ENCODE measurements around the gene NCF2. TPM values are rescaled to one million over a fixed set of nuclear protein-coding genes. Genes with fewer than 3 reads are reported as not detected.
"Not testable (repeated sequence)": the region's sequence is repeated elsewhere in the genome, so short reads cannot be mapped to it uniquely, and the experiment has no call there.

The NCF2 gene
- total RNA-seq, 1 experiment from 2014 or later, result 0.53 TPM

DNA sequence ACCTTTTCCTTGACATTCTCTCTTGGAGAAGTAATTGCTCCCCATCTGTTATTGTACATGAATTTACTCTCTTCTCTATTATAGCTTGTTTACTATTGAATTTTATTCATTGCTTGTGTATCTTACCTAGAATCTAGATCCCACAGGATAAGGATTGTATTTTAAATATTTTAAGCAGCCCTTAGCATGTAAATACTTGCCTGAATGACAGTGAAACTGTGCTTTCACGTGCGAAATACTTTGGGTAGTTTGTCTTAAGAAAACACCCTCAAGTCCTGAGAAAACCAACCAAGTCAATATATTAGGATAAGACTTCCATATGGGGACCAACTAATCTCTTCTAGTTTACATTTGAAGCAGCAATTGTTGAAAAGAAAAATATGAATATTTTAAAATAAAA lies 30.1 kb upstream of the NCF2 start:
- Histone ChIP-seq H3K4me3 (no peak overlapping the region), H3K27me3 (no peaks in the 10 kb centered on the region), H3K36me3 (peaks cover 4% of the 10 kb centered on the region), H3K9me3 (no peaks in the 10 kb centered on the region)
- no peak for DNase-seq

- Histone ChIP-seq H3K27me3 (no peaks in the 10 kb centered on the region), H3K36me3 (no peaks in the 10 kb centered on the region; the same call in 1 of the 2 replicates), H3K9me3 (no peaks in the 10 kb centered on the region), H3K4me3 (no peak overlapping the region)
- DNase-seq, result no peak
Measured at GRCh38 chr1:183619781-183620180, 29.5 kb upstream of the NCF2 start.

- not testable (repeated sequence) for H3K36me3 ChIP-seq, H3K9me3 ChIP-seq, DNase-seq, H3K4me3 ChIP-seq, H3K27me3 ChIP-seq
Measured at GRCh38 chr1:183618202-183618601, 27.9 kb upstream of the NCF2 start.

GRCh38 chr1:183612975-183613374 lies 22.7 kb upstream of the NCF2 start:
- not testable (repeated sequence) for H3K36me3 ChIP-seq, H3K9me3 ChIP-seq, H3K4me3 ChIP-seq, DNase-seq, H3K27me3 ChIP-seq

GRCh38 chr1:183612407-183612806 lies 22.1 kb upstream of the NCF2 start:
- Histone ChIP-seq H3K4me3 (no peak overlapping the region), H3K9me3 (no peaks in the 10 kb centered on the region), H3K27me3 (no peaks in the 10 kb centered on the region), H3K36me3 (no peaks in the 10 kb centered on the region)
- DNase-seq, result no peak

- Histone ChIP-seq H3K36me3 (no peaks in the 10 kb centered on the region), H3K27me3 (no peaks in the 10 kb centered on the region), H3K9me3 (no peaks in the 10 kb centered on the region), H3K4me3 (no peak overlapping the region)
- no peak for DNase-seq
Measured at GRCh38 chr1:183611021-183611420, 20.8 kb upstream of the NCF2 start.

- Histone ChIP-seq H3K4me3 (no peak overlapping the region), H3K9me3 (no peaks in the 10 kb centered on the region), H3K36me3 (no peaks in the 10 kb centered on the region), H3K27me3 (no peaks in the 10 kb centered on the region)
- peak; percentile 45 for DNase-seq
Measured at GRCh38 chr1:183609759-183610452, 19.6 kb upstream of the NCF2 start.

- no peak overlapping the region for H3K4me3 ChIP-seq
- H3K36me3 ChIP-seq, result no peaks in the 10 kb centered on the region
- no peaks in the 10 kb centered on the region for H3K27me3 ChIP-seq
- no peaks in the 10 kb centered on the region for H3K9me3 ChIP-seq
- DNase-seq, result peak; percentile 73
Measured at GRCh38 chr1:183609313-183609712, 19.1 kb upstream of the NCF2 start.

GRCh38 chr1:183607322-183607980 lies 17.2 kb upstream of the NCF2 start:
- H3K9me3 ChIP-seq, result no peaks in the 10 kb centered on the region
- no peaks in the 10 kb centered on the region for H3K27me3 ChIP-seq
- no peaks in the 10 kb centered on the region for H3K36me3 ChIP-seq
- no peak overlapping the region for H3K4me3 ChIP-seq
- DNase-seq, result no peak

DNA sequence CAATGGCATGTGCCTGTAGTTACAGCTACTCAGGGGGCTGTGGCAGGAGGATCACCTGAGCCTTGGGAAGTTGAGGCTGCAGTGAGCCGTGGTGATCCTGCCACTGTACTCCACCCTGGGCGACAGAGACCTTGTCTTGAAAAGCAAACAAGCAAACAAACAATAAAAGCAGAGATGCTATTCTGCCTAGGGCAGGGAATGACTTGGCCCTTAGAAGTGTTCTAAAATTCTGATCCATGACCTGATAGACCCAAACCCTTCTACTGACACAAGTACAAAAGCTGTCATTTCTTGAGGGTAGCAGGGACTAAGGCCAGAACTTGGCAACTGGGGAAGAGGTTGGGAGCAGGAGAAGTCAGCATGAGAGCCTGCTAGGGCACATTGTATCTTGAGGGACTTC lies 15.6 kb upstream of the NCF2 start:
- H3K27me3 ChIP-seq, result no peaks in the 10 kb centered on the region
- DNase-seq, result no peak
- no peak overlapping the region for H3K4me3 ChIP-seq
- no peaks in the 10 kb centered on the region for H3K9me3 ChIP-seq
- no peaks in the 10 kb centered on the region for H3K36me3 ChIP-seq

- no peaks in the 10 kb centered on the region for H3K27me3 ChIP-seq
- no peak for DNase-seq
- no peaks in the 10 kb centered on the region for H3K36me3 ChIP-seq
- no peaks in the 10 kb centered on the region for H3K9me3 ChIP-seq
- no peak overlapping the region for H3K4me3 ChIP-seq
Measured at GRCh38 chr1:183604815-183605214, 14.6 kb upstream of the NCF2 start.

GRCh38 chr1:183604038-183604808 lies 14.0 kb upstream of the NCF2 start:
- Histone ChIP-seq H3K27me3 (no peaks in the 10 kb centered on the region), H3K9me3 (no peaks in the 10 kb centered on the region), H3K36me3 (no peaks in the 10 kb centered on the region), H3K4me3 (no peak overlapping the region)
- no peak for DNase-seq

DNA sequence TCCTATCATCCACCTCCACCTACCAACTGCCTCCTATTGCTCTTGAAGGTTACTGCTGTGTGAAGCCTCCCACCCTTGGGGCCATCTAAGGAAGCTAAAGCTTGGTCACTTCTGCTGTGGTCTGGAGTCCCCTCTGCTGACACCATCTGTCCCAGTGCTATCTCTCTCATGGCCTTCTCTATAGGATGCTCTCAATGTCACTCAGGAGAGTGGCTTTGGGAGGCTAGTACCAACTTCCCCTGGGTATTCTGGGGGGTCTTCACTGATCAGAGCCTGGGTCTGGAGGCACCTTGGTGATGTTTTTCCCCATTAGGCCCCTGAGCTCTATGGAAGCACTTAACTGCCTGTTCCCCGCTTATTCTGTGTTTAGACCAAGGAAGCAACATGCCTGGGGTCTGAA lies 12.3 kb upstream of the NCF2 start:
- no peak for DNase-seq
- H3K4me3 ChIP-seq, result no peak overlapping the region
- H3K36me3 ChIP-seq, result no peaks in the 10 kb centered on the region
- H3K9me3 ChIP-seq, result no peaks in the 10 kb centered on the region
- no peaks in the 10 kb centered on the region for H3K27me3 ChIP-seq

DNA sequence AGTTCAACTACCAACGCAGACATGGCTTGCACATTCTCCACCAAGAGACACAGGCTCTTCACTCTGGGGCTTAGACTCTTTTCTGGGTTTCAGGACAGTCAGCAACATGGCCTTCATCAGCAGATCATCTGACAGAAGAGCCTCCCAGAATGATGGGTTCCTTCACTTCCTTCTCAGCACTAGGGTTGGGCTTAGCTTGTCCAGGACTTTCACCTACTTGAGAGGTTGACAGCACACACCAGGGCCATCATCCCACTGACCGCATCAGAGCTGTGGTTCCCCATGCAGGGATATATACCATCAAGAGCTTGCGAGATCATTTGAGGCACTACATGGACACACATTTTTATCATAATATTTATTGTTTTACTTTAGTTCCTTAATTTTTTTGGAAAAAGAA lies 10.4 kb upstream of the NCF2 start:
- Histone ChIP-seq H3K4me3 (no peak overlapping the region), H3K9me3 (no peaks in the 10 kb centered on the region), H3K27me3 (no peaks in the 10 kb centered on the region), H3K36me3 (no peaks in the 10 kb centered on the region)
- no peak for DNase-seq

DNA sequence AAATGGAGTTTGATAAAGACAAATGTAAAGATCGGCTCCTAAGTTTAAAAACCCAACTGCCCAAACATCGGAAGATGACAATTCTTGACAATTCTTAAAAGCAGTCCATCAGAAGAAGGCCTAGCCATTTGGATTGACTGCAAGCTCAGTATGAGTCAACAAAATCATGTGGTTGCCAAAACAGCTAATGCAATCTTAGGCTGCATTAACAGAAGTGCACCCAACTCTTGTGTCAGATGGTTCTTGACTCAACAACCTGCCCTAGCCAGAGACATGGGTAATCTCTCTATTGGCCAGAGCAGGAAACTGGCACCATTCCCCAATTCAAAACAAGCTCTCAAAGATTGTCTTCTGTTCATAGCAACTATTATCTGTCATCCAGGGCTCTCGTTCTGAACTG lies 9.9 kb upstream of the NCF2 start:
- Histone ChIP-seq H3K4me3 (no peak overlapping the region), H3K27me3 (no peaks in the 10 kb centered on the region), H3K36me3 (no peaks in the 10 kb centered on the region), H3K9me3 (no peaks in the 10 kb centered on the region)
- DNase-seq, result peak; percentile 88

DNA sequence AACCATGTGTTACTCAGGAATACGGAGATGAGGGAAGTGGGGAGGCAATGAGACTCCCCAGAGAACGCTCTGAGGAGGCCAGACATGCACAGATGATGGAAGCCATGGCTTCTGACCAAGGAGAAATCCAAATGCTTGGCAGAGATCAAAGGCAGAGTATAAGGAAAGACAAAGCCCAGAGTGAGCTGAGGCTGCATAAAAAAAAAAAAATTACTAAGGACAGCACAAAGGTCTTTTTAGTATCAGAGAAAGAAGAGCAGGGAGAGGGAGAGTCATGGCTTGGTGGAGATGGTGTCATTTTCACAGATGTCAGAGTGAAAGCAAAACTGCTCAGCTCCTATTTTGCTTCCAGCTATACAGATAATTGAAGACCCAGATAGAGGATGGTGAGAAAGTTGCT lies 8.1 kb upstream of the NCF2 start:
- peak; percentile 19 for DNase-seq
- Histone ChIP-seq H3K4me3 (no peak overlapping the region), H3K36me3 (no peaks in the 10 kb centered on the region), H3K9me3 (no peaks in the 10 kb centered on the region), H3K27me3 (no peaks in the 10 kb centered on the region)

GRCh38 chr1:183597656-183598347 lies 7.5 kb upstream of the NCF2 start:
- DNase-seq, result no peak
- Histone ChIP-seq H3K9me3 (no peaks in the 10 kb centered on the region), H3K4me3 (no peak overlapping the region), H3K36me3 (no peaks in the 10 kb centered on the region), H3K27me3 (no peaks in the 10 kb centered on the region)
